Right lung (tissue), 5 donors: ENCODE data around the gene RMRP. TPM values are rescaled to one million over a fixed set of nuclear protein-coding genes. Genes with fewer than 3 reads are reported as not detected.

Experiments
- DNase-seq, 2 donors: peaks; one replicate each; pipeline ENCODE4 v3.0.0-alpha.2; 2013
- polyA plus RNA-seq, 5 donors: library from polyadenylated mRNA; unstranded; fragments of 120-200 nt; gene quantifications; one replicate each; pipeline versions ENCODE4 v1.2.1 to v1.2.3, GENCODE V29; 2013; ENCODE audit warnings: inconsistent platforms in 1 of 5, low replicate concordance in 1 of 5; ENCODE audit not compliant: insufficient read length in 5 of 5, insufficient read depth in 1 of 5

The RMRP gene
- polyA plus RNA-seq, 5 donors, result 4.1 TPM; not detected in 4

DNA sequence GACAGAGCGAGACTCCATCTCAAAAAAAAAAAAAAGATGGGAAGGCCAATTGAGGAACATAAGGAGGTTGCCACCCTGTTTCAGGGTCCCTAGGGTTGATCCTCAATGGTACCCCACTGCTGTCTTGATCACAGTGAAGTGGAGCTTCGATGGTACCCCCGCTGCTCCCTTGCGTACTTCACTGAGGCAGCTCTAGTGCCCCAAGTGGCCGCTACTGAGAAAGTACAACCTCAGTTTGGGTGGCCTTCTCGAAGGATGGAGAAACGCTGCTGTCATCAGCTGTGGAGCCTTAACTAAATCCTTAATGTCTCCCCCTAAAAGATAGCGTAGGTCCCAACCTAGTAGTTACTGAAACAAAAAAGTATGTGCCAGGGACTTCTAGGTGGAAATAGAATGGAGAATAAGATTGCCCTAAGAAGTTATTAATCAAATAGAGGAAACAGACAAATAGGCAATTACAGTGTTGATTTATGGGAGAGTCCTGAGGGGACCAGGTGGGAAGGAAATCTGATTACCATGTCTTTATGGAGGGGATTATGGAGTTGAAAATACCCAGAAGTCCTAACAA is 46.5 kb downstream of the RMRP start:
- no peak for DNase-seq

DNA sequence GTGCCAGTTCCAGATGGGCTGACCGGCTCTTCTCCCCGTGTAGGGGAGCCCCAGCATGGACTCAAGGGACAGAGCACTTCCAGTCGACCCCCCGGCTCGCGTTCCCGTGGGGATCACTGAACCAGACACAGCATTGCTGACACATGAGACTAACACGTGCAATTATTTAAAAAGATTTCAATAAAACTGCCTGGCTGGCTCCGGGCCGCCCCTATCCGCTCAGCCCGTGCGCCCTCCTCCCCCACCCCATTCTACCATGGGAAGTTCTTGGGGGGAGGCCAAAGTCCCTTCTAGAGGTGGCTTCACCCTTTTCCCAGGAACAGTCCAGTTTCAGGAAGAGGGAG is 48.0 kb downstream of the RMRP start:
- DNase-seq, result no peak

DNA sequence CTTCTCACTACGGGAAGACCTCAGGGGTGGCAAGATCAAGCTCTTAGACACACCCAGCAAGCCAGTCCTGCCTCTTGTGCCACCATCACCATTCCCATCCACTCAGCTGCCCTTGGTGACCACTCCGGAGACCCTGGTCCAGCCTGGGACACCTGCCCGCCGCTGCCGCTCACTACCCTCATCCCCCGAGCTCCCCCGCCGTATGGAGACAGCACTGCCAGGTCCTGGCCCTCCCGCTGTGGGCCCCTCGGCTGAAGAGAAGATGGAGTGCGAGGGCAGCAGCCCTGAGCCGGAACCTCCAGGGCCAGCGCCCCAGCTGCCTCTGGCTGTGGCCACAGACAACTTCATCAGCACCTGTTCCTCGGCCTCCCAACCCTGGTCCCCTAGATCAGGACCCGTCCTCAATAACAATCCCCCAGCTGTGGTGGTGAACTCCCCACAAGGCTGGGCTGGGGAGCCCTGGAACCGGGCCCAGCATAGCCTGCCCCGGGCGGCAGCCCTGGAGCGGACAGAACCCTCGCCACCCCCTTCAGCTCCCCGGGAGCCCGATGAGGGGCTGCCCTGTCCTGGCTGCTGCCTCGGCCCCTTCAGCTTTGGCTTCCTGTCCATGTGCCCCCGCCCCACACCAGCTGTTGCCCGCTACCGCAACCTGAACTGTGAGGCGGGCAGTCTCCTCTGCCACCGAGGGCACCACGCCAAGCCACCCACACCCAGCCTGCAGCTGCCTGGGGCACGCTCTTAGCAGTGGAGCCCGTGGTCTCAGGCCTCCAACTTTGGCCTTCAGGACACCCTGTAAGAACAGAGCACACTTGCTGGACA is 48.6 kb downstream of the RMRP start:
- DNase-seq, result no peak

DNA sequence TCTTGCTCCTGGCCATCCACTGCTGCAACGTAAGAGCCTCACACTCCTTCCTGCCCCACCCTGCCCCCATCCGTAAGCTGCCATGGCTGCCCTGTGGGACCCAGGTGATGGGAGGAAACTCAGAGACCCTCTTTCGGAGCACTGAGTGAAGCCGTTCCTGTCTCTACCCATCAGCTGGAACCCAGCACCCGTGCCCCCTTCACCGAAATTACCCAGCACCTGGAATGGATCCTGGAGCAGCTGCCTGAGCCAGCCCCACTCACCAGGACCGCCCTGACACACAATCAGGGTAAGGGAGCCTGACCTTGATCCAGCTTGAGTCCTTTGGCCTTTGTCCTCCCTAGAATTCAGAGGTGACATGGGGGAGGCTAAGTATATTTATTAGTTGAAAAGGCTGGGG is 49.6 kb downstream of the RMRP start:
- no peak for DNase-seq

Other genes starting within 250 kb of the RMRP start
- 10 to 100 TPM; 13.9 to 21.0 (median 17.1) TPM for gene RUSC2, start 167.9 kb downstream of the RMRP start, polyA plus RNA-seq
- gene TESK1, start 52.8 kb downstream of the RMRP start, polyA plus RNA-seq, result 10 to 100 TPM; 26.0 to 48.7 (median 41.7) TPM
- 1 to 10 TPM; 2.5 to 3.9 (median 3.4) TPM for gene CD72, start 39.6 kb downstream of the RMRP start, polyA plus RNA-seq
- gene SIT1, start 7.1 kb downstream of the RMRP start, polyA plus RNA-seq, result under 1 TPM; 0.40 to 0.60 (median 0.50) TPM
- 10 to 100 TPM in 2 of 5 donors, 1 to 10 TPM in 3; 9.3 to 22.5 (median 9.8) TPM for gene CCDC107, start 273 bp upstream of the RMRP start, polyA plus RNA-seq
- 10 to 100 TPM in 3 of 5 donors, 1 to 10 TPM in 2; 6.6 to 19.7 (median 10.9) TPM for gene ARHGEF39, start 7.2 kb upstream of the RMRP start, polyA plus RNA-seq
- 1 to 10 TPM in 3 of 5 donors, under 1 TPM in 2; 0.51 to 1.3 (median 1.1) TPM for gene CA9, start 15.9 kb upstream of the RMRP start, polyA plus RNA-seq
- gene TPM2, start 31.9 kb upstream of the RMRP start, polyA plus RNA-seq, result 100 to 1,000 TPM; 149 to 645 (median 181) TPM
- gene TLN1, start 74.2 kb upstream of the RMRP start, polyA plus RNA-seq, result 100 to 1,000 TPM; 116 to 198 (median 132) TPM
- 10 to 100 TPM; 35.4 to 41.6 (median 37.4) TPM for gene CREB3, start 74.6 kb upstream of the RMRP start, polyA plus RNA-seq
- 100 to 1,000 TPM in 1 of 5 donors, 10 to 100 TPM in 4; 85.0 to 106 (median 95.5) TPM for gene GBA2, start 91.2 kb upstream of the RMRP start, polyA plus RNA-seq
- gene RGP1, start 91.3 kb upstream of the RMRP start, polyA plus RNA-seq, result 10 to 100 TPM; 23.9 to 29.3 (median 25.3) TPM
- 1 to 10 TPM in 1 of 5 donors, under 1 TPM in 2, not detected in 2; 0.53 to 1.4 (median 0.55) TPM for gene MSMP, start 96.3 kb upstream of the RMRP start, polyA plus RNA-seq
- gene NPR2, start 133.6 kb upstream of the RMRP start, polyA plus RNA-seq, result 10 to 100 TPM; 40.4 to 54.2 (median 47.0) TPM
- gene SPAG8, start 154.2 kb upstream of the RMRP start, polyA plus RNA-seq, result 10 to 100 TPM in 4 of 5 donors, 1 to 10 TPM in 1; 8.7 to 12.5 (median 10.7) TPM
- 10 to 100 TPM; 29.1 to 42.3 (median 33.5) TPM for gene HINT2, start 157.0 kb upstream of the RMRP start, polyA plus RNA-seq
- 1 to 10 TPM in 1 of 5 donors, under 1 TPM in 4; 0.48 to 1.0 (median 0.54) TPM for gene FAM221B, start 170.7 kb upstream of the RMRP start, polyA plus RNA-seq
- gene TMEM8B, start 171.2 kb upstream of the RMRP start, polyA plus RNA-seq, result 10 to 100 TPM; 21.3 to 31.5 (median 27.1) TPM
- gene OR13J1, start 212.4 kb upstream of the RMRP start, polyA plus RNA-seq, result under 1 TPM in 2 of 5 donors, not detected in 3; 0.13 to 0.27 TPM
- under 1 TPM; 0.58 to 0.87 (median 0.71) TPM for gene HRCT1, start 248.2 kb upstream of the RMRP start, polyA plus RNA-seq